Type B pancreatic cell (in vitro differentiated cells): ENCODE measurements around the gene FGFR1OP2. TPM values are rescaled to one million over a fixed set of nuclear protein-coding genes. Genes with fewer than 3 reads are reported as not detected.

Source experiments
- DNase-seq: peaks from one replicate; pipeline ENCODE4 v3.0.0; 2021; ENCODE audit warnings: mixed read lengths; ENCODE audit not compliant: unreplicated experiment; ENCODE audit errors: extremely low spot score
- H3K27ac Mint-ChIP-seq: 2 replicates; pipeline ENCODE4 v1.8.0; 2021; ENCODE audit warnings: mild to moderate bottlenecking, mixed read lengths
- H3K27me3 Mint-ChIP-seq: 2 replicates; pipeline ENCODE4 v1.8.0; 2021; ENCODE audit warnings: mixed read lengths
- H3K36me3 Mint-ChIP-seq: 2 replicates; pipeline ENCODE4 v1.8.0; 2021; ENCODE audit warnings: mixed read lengths
- H3K4me1 Mint-ChIP-seq: one replicate; pipeline ENCODE4 v1.8.0; 2021; ENCODE audit warnings: mixed read lengths; ENCODE audit not compliant: unreplicated experiment
- H3K4me3 Mint-ChIP-seq: 2 replicates; pipeline ENCODE4 v1.8.0; 2021; ENCODE audit warnings: mild to moderate bottlenecking, mixed read lengths
- H3K9me3 Mint-ChIP-seq: 2 replicates; pipeline ENCODE4 v1.8.0; 2021; ENCODE audit warnings: mixed read lengths
- CTCF ChIP-seq: fragments of 200-600 bp; sonication (generic); conservative IDR thresholded peaks from 2 replicates; pipeline ENCODE4 v1.5.0; 2021; ENCODE audit warnings: antibody characterized with exemption, mild to moderate bottlenecking
- total RNA-seq: library from RNA; stranded (reverse); gene quantifications from 2 replicates; pipeline ENCODE4 v1.2.1, GENCODE V29; 2021; ENCODE audit warnings: low replicate concordance

Gene FGFR1OP2
- total RNA-seq, 1 donor from 2014 or later = 46.9 TPM

GRCh38 chr12:26928661-26929060 is 9.6 kb upstream of the FGFR1OP2 start:
- H3K9me3 Mint-ChIP-seq = no peaks in the 10 kb centered on the region
- TF ChIP-seq CTCF = no peak
- H3K4me3 Mint-ChIP-seq = no peak overlapping the region
- H3K27me3 Mint-ChIP-seq = no peaks in the 10 kb centered on the region
- peaks cover 39% of the 10 kb centered on the region for H3K36me3 Mint-ChIP-seq
- no peak overlapping the region for H3K27ac Mint-ChIP-seq
- no peak for DNase-seq
- no peaks in the 10 kb centered on the region for H3K4me1 Mint-ChIP-seq

GRCh38 chr12:26929590-26929989 is 8.7 kb upstream of the FGFR1OP2 start:
- H3K9me3 Mint-ChIP-seq = no peaks in the 10 kb centered on the region
- TF ChIP-seq CTCF = no peak
- H3K4me3 Mint-ChIP-seq = no peak overlapping the region
- no peaks in the 10 kb centered on the region for H3K4me1 Mint-ChIP-seq
- peaks cover 43% of the 10 kb centered on the region for H3K36me3 Mint-ChIP-seq
- no peak for DNase-seq
- H3K27ac Mint-ChIP-seq = no peak overlapping the region
- no peaks in the 10 kb centered on the region for H3K27me3 Mint-ChIP-seq

GRCh38 chr12:26935636-26936378 is 2.5 kb upstream of the FGFR1OP2 start:
- Mint-ChIP-seq H3K4me1 (peaks cover 3% of the 10 kb centered on the region), H3K9me3 (no peaks in the 10 kb centered on the region), H3K27ac (no peak overlapping the region), H3K36me3 (peaks cover 27% of the 10 kb centered on the region), H3K27me3 (no peaks in the 10 kb centered on the region), H3K4me3 (peak overlapping the region; percentile 98)
- no peak for DNase-seq
- TF ChIP-seq CTCF = no peak

GRCh38 chr12:26936559-26937442 is 1.5 kb upstream of the FGFR1OP2 start:
- DNase-seq = no peak
- Mint-ChIP-seq H3K4me1 (peaks cover 8% of the 10 kb centered on the region), H3K27ac (peak overlapping the region; percentile 99), H3K27me3 (no peaks in the 10 kb centered on the region), H3K9me3 (no peaks in the 10 kb centered on the region), H3K4me3 (peak overlapping the region; percentile 98), H3K36me3 (peaks cover 30% of the 10 kb centered on the region)
- TF ChIP-seq CTCF = no peak

- Mint-ChIP-seq H3K4me1 (peaks cover 8% of the 10 kb centered on the region), H3K27me3 (no peaks in the 10 kb centered on the region), H3K9me3 (no peaks in the 10 kb centered on the region), H3K4me3 (peak overlapping the region; percentile 98), H3K36me3 (peaks cover 33% of the 10 kb centered on the region), H3K27ac (peak overlapping the region; percentile 99)
- DNase-seq = no peak
- TF ChIP-seq CTCF = no peak
Measured at GRCh38 chr12:26937443-26937862, 817 bp upstream of the FGFR1OP2 start.
